ENCODE results near the gene EPHB2.

EPHB2 gene

GRCh38 chr1:22828484-22829308, 118.1 kb downstream of the EPHB2 start:
- TF ChIP-seq USF1 (IDR thresholded peaks at IDR 0.05): 0 out of 2 replicates have a peak, but pooled peaks have one; percentile 37
- TF ChIP-seq TCF12 (IDR thresholded peaks at IDR 0.05; ENCODE audit: low read depth): no peak
- no peak for TF ChIP-seq EGR1 (IDR thresholded peaks at IDR 0.05)
- TF ChIP-seq YY1 (IDR thresholded peaks at IDR 0.05; ENCODE audit: low read depth): no peak

GRCh38 chr1:22829309-22829989, 118.8 kb downstream of the EPHB2 start:
- TF ChIP-seq TAF1 (IDR thresholded peaks at IDR 0.05; ENCODE audit: low read depth): no peak
- TF ChIP-seq YY1 (IDR thresholded peaks at IDR 0.05; ENCODE audit: low read depth): no peak
- no peak for TF ChIP-seq USF1 (IDR thresholded peaks at IDR 0.05)
- no peak for TF ChIP-seq TCF12 (IDR thresholded peaks at IDR 0.05; ENCODE audit: low read depth)
- no peak for TF ChIP-seq CREB1 (IDR thresholded peaks at IDR 0.05; ENCODE audit: low read depth)
- no peak for TF ChIP-seq EGR1 (IDR thresholded peaks at IDR 0.05)
- no peak for TF ChIP-seq FOXM1 (IDR thresholded peaks at IDR 0.05; ENCODE audit: borderline replicate concordance, low read depth)
- no peak for TF ChIP-seq CEBPB (IDR thresholded peaks at IDR 0.05)
- no peak for TF ChIP-seq MAX (IDR thresholded peaks at IDR 0.05)

- no peak for TF ChIP-seq USF1 (IDR thresholded peaks at IDR 0.05)
- TF ChIP-seq FOXM1 (IDR thresholded peaks at IDR 0.05; ENCODE audit: borderline replicate concordance, low read depth): no peak
- no peak for TF ChIP-seq TEAD4 (IDR thresholded peaks at IDR 0.05)
- no peak for TF ChIP-seq NFIC (IDR thresholded peaks at IDR 0.05)
- TF ChIP-seq EGR1 (IDR thresholded peaks at IDR 0.05): no peak
- no peak for TF ChIP-seq TCF12 (IDR thresholded peaks at IDR 0.05; ENCODE audit: low read depth)
- TF ChIP-seq RAD21 (IDR thresholded peaks at IDR 0.05; ENCODE audit: low read depth): no peak
- TF ChIP-seq REST (IDR thresholded peaks at IDR 0.05; ENCODE audit: low read depth): no peak
- TF ChIP-seq ZBTB7A (IDR thresholded peaks at IDR 0.05; ENCODE audit: low read depth): no peak
- TF ChIP-seq CREB1 (IDR thresholded peaks at IDR 0.05; ENCODE audit: low read depth): no peak
These were observed 119.5 kb downstream of the EPHB2 start for GRCh38 chr1:22830041-22830566.

- no peak for TF ChIP-seq EP300 (IDR thresholded peaks at IDR 0.05; ENCODE audit: borderline replicate concordance)
- no peak for TF ChIP-seq EGR1 (IDR thresholded peaks at IDR 0.05)
- TF ChIP-seq TAF1 (IDR thresholded peaks at IDR 0.05; ENCODE audit: low read depth): no peak
- TF ChIP-seq CREB1 (IDR thresholded peaks at IDR 0.05; ENCODE audit: low read depth): no peak
- TF ChIP-seq ZBTB7A (IDR thresholded peaks at IDR 0.05; ENCODE audit: low read depth): no peak
- no peak for TF ChIP-seq MAX (IDR thresholded peaks at IDR 0.05)
- no peak for TF ChIP-seq REST (IDR thresholded peaks at IDR 0.05; ENCODE audit: low read depth)
- TF ChIP-seq NFIC (IDR thresholded peaks at IDR 0.05): no peak
- TF ChIP-seq FOXM1 (IDR thresholded peaks at IDR 0.05; ENCODE audit: borderline replicate concordance, low read depth): no peak
- TF ChIP-seq TEAD4 (IDR thresholded peaks at IDR 0.05): no peak
- TF ChIP-seq CEBPB (IDR thresholded peaks at IDR 0.05): no peak
- no peak for TF ChIP-seq TCF12 (IDR thresholded peaks at IDR 0.05; ENCODE audit: low read depth)
- no peak for TF ChIP-seq YY1 (IDR thresholded peaks at IDR 0.05; ENCODE audit: low read depth)
- no peak for TF ChIP-seq USF1 (IDR thresholded peaks at IDR 0.05)
These were observed 120.2 kb downstream of the EPHB2 start for GRCh38 chr1:22830757-22831340.

Measured in Ishikawa (cell line).